Endothelial cell of umbilical vein (primary cell): ENCODE measurements around the gene NUDT22.

ENCODE experiments used
- CTCF ChIP-seq, 2 donors: IDR thresholded peaks; 1 replicate in 1 of 2; 2 replicates in 1 of 2; pipeline ENCODE4 v1.5.1; 2011; ENCODE audit warnings: low read length in 2 of 2, mild to moderate bottlenecking in 2 of 2, moderate library complexity in 2 of 2, control low read depth in 1 of 2, inconsistent platforms in 1 of 2, low read depth in 1 of 2; ENCODE audit not compliant: insufficient read depth in 1 of 2; ENCODE audit errors: extremely low read depth in 1 of 2
- EZH2 ChIP-seq: IDR thresholded peaks from 2 replicates; pipeline ENCODE4 v1.6.1; 2012; ENCODE audit warnings: borderline replicate concordance, low read depth, mild to moderate bottlenecking, moderate library complexity, low read length, inconsistent platforms; ENCODE audit not compliant: severe bottlenecking
- FOS ChIP-seq: IDR thresholded peaks from 2 replicates; pipeline ENCODE4 v1.6.1; 2011; ENCODE audit warnings: mild to moderate bottlenecking, low read length, moderate library complexity, borderline replicate concordance; ENCODE audit not compliant: insufficient read depth
- GATA2 ChIP-seq: IDR thresholded peaks from 2 replicates; pipeline ENCODE4 v1.7.0; 2011; ENCODE audit warnings: low read depth, mild to moderate bottlenecking, moderate library complexity, mixed read lengths, low read length; ENCODE audit not compliant: insufficient read length, insufficient read depth
- MAX ChIP-seq: IDR thresholded peaks from 2 replicates; pipeline ENCODE4 v1.6.1; 2011; ENCODE audit not compliant: insufficient read depth, insufficient read length
- MYC ChIP-seq: IDR thresholded peaks from one replicate; pipeline ENCODE4 v1.6.1; 2011; ENCODE audit warnings: mild to moderate bottlenecking, low read depth, low read length
- POLR2A ChIP-seq: IDR thresholded peaks from 2 replicates; pipeline ENCODE4 v1.6.1; 2012; ENCODE audit warnings: low read depth, mild to moderate bottlenecking, control low read depth, low read length
- POLR2AphosphoS5 ChIP-seq: IDR thresholded peaks from 2 replicates; pipeline ENCODE4 v1.6.1; 2012; ENCODE audit warnings: low read depth, mild to moderate bottlenecking, control low read depth, low read length, moderate library complexity; ENCODE audit not compliant: insufficient read depth

DNA sequence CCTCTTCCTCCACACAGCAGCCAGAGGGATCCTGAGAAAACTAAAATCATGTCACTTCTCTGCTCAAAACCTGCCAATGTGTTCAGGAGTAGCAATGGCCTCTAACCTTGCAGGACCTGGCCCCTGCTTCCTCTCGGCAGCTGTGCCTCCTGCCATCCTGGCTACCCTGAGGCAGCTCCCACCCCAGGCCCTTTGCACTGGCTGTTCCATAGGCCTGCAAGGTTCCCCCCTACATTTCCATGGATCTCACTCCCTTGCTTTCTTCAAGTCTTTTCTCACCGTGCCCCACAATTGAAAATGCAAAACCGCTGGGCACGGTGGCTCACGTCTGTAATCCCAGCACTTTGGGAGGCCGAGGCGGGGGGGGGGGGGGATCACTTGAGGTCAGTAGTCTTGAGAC is 42.2 kb upstream of the NUDT22 start:
- TF ChIP-seq POLR2A, result no peak
- no peak for TF ChIP-seq CTCF (IDR thresholded peaks at IDR 0.05; ENCODE audit: extremely low read depth in 1 of 2, insufficient read depth in 1 of 2, low read depth in 1 of 2, low read length in 2 of 2)
- TF ChIP-seq FOS, result no peak
- no peak for TF ChIP-seq POLR2AphosphoS5
- TF ChIP-seq EZH2, result no peak
- no peak for TF ChIP-seq MAX
- TF ChIP-seq GATA2, result no peak
- no peak for TF ChIP-seq MYC
